OCI-LY3 (cell line): ENCODE measurements around the gene XRCC6.

Source experiments
- H2AFZ ChIP-seq: fragments of 200-600, 300-600 bp; shearing (Covaris generic); 2 replicates; pipeline ENCODE4 v1.6.0; 2014; ENCODE audit warnings: antibody characterized with exemption, low read depth, low read length
- H3K27ac ChIP-seq: fragments of 200-600, 300-600 bp; sonication (generic); 2 replicates; pipeline ENCODE4 v1.5.1; 2014; ENCODE audit warnings: mild to moderate bottlenecking, low read length, moderate library complexity, mixed read lengths
- H3K27me3 ChIP-seq: fragments of 200-600, 300-600 bp; sonication (generic); 2 replicates; pipeline ENCODE4 v1.6.1; 2014; ENCODE audit warnings: low read depth, low read length, mixed read lengths
- H3K36me3 ChIP-seq: fragments of 200-600, 300-600 bp; sonication (generic); replicated peaks from 2 replicates; pipeline ENCODE3; 2014; ENCODE audit warnings: low read depth, low read length, mixed read lengths
- H3K4me1 ChIP-seq: fragments of 300-600, 200-600 bp; sonication (generic); 2 replicates; pipeline ENCODE4 v1.6.1; 2014; ENCODE audit warnings: low read length, mixed read lengths
- H3K4me2 ChIP-seq: fragments of 200-600, 300-600 bp; sonication (generic); 2 replicates; pipeline ENCODE4 v1.6.1; 2014; ENCODE audit warnings: low read length, mixed read lengths
- H3K4me3 ChIP-seq: fragments of 300-600, 200-600 bp; sonication (generic); 2 replicates; pipeline ENCODE4 v1.5.1; 2014; ENCODE audit warnings: antibody characterized with exemption, mild to moderate bottlenecking, low read length, moderate library complexity
- H3K79me2 ChIP-seq: fragments of 300-600, 200-600 bp; shearing (Covaris generic); 2 replicates; pipeline ENCODE4 v1.6.1; 2014; ENCODE audit warnings: mild to moderate bottlenecking, low read length, mixed read lengths
- H3K9ac ChIP-seq: fragments of 300-600, 200-600 bp; shearing (Covaris generic); 2 replicates; pipeline ENCODE4 v1.6.0; 2014; ENCODE audit warnings: mild to moderate bottlenecking, low read length, moderate library complexity
- H3K9me3 ChIP-seq: fragments of 200-600, 300-600 bp; shearing (Covaris generic); 2 replicates; pipeline ENCODE4 v1.6.1; 2014; ENCODE audit warnings: low read length, mixed read lengths; ENCODE audit not compliant: insufficient read depth
- H4K20me1 ChIP-seq: fragments of 200-600, 300-600 bp; sonication (generic); 2 replicates; pipeline ENCODE4 v1.6.1; 2016; ENCODE audit warnings: low read length, mixed read lengths; ENCODE audit not compliant: insufficient read depth
- EZH2phosphoT487 ChIP-seq: fragments of 200-600 bp; shearing (Covaris generic); IDR thresholded peaks from 2 replicates; pipeline ENCODE4 v1.6.1; 2018; ENCODE audit warnings: antibody characterized with exemption, mixed run types, low read depth
- TF ChIP-seq, protein P1 (sequence below): fragments of 200-600, 300-600 bp; sonication (generic); IDR thresholded peaks from 2 replicates; pipeline ENCODE4 v1.5.1; 2014; ENCODE audit warnings: antibody characterized with exemption, low read length, low read depth

The XRCC6 gene

DNA sequence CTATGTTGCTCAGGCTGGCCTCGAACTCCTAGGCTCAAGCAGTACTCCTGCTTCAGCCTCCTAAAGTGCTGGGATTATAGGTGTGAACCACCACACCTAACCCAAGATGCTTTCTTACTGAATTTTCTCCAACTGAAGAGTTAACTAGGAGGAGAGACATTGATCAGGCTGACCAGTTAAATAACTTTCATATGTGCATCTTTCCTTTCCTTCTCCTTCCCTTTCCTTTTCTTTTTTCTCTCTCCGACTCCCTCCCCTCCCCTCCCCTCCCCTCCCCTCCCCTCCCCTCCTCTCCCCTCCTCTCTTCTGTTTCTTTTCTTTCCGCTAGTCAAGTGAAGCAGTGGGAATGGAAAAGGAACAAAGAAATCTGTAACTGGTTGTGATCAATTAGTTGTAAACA, 26.7 kb downstream of the XRCC6 start:
- Histone ChIP-seq H3K36me3 (peaks cover 54% of the 10 kb centered on the region), H3K9ac (no peak overlapping the region), H3K27ac (no peak overlapping the region), H3K79me2 (peaks cover 16% of the 10 kb centered on the region), H3K9me3 (no peaks in the 10 kb centered on the region), H3K4me3 (no peak overlapping the region), H4K20me1 (0 out of 2 replicates have a peak, but pooled peaks cover under 1% of the 10 kb centered on the region), H2AFZ (no peak overlapping the region), H3K4me2 (no peak overlapping the region), H3K27me3 (no peaks in the 10 kb centered on the region), H3K4me1 (no peaks in the 10 kb centered on the region)
- TF ChIP-seq, protein P1, sequence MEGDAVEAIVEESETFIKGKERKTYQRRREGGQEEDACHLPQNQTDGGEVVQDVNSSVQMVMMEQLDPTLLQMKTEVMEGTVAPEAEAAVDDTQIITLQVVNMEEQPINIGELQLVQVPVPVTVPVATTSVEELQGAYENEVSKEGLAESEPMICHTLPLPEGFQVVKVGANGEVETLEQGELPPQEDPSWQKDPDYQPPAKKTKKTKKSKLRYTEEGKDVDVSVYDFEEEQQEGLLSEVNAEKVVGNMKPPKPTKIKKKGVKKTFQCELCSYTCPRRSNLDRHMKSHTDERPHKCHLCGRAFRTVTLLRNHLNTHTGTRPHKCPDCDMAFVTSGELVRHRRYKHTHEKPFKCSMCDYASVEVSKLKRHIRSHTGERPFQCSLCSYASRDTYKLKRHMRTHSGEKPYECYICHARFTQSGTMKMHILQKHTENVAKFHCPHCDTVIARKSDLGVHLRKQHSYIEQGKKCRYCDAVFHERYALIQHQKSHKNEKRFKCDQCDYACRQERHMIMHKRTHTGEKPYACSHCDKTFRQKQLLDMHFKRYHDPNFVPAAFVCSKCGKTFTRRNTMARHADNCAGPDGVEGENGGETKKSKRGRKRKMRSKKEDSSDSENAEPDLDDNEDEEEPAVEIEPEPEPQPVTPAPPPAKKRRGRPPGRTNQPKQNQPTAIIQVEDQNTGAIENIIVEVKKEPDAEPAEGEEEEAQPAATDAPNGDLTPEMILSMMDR = no peak
- TF ChIP-seq EZH2phosphoT487 = no peak

DNA sequence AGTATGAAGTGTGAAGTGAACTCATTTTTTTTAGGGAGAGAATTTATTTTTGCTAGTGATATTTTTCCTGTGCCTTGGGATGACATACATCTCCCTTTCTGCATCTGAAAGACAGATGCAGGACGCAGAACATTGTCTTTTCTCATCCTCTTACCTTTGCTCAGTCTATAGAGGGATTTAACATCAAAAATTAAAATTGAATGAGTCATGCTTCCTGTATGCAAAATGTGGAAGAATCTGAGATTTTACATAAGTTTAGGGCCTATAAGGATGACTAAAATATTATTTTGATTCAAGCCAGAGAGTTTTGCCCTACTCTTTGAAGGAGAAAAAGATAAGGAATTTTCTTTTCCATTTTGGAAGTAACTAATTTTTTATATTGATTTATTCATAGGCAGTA, 27.3 kb downstream of the XRCC6 start:
- TF ChIP-seq EZH2phosphoT487 = no peak
- TF ChIP-seq, protein P1 = no peak

DNA sequence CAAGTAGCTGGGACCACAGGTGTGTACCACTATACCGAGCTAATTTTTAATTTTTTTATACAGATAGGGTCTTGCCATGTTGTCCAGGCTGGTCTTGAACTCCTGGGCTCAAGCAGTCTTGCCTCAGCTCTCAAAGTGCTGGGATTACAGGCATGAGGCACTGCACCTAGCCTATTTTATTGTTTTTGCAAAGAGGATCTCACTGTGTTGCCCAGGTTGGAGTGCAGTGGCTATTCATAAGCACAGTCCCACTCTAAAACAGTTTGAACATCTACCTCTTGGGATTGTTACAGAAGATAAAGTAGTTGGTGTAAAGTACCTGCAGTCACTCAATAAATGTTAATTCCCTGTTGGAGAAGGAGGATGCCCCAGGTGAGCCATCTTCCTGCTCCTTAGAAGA, 29.1 kb downstream of the XRCC6 start:
- Histone ChIP-seq H4K20me1 (no peaks in the 10 kb centered on the region), H3K36me3 (peaks cover 70% of the 10 kb centered on the region)
- TF ChIP-seq EZH2phosphoT487 = no peak
- TF ChIP-seq, protein P1 = no peak

More for the DNA sequence above, 27.3 kb downstream of the XRCC6 start:
- Histone ChIP-seq H3K79me2 (peaks cover 10% of the 10 kb centered on the region; the same call in 1 of the 2 replicates), H3K4me1 (no peaks in the 10 kb centered on the region), H3K9me3 (no peaks in the 10 kb centered on the region), H3K4me3 (no peak overlapping the region), H3K27ac (no peak overlapping the region), H4K20me1 (no peaks in the 10 kb centered on the region), H3K36me3 (peaks cover 57% of the 10 kb centered on the region), H3K9ac (no peak overlapping the region), H3K4me2 (no peak overlapping the region), H2AFZ (no peak overlapping the region), H3K27me3 (no peaks in the 10 kb centered on the region)

DNA sequence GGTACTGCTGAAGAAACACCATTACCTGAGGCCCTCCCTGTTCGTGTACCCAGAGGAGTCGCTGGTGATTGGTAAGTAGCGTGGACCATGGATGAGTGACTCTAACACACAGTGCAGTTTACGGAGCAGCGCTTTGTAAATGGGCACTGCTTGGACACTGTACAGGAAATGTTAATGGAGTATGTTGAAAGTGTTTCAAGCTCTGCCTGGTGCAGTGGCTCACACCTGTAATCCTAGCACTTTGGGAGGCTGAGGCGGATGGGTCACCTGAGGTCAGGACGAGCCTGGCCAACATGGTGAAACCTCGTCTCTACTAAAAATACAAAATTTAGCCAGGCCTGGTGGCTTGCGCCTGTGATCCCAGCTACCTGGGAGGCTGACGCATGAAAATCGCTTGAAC, 29.7 kb downstream of the XRCC6 start:
- Histone ChIP-seq H3K79me2 (peaks cover 14% of the 10 kb centered on the region; the same call in 1 of the 2 replicates), H3K9me3 (no peaks in the 10 kb centered on the region), H3K27me3 (no peaks in the 10 kb centered on the region), H2AFZ (no peak overlapping the region), H3K36me3 (peaks cover 73% of the 10 kb centered on the region), H3K4me1 (no peaks in the 10 kb centered on the region), H3K27ac (no peak overlapping the region), H4K20me1 (no peaks in the 10 kb centered on the region), H3K9ac (no peak overlapping the region), H3K4me3 (no peak overlapping the region), H3K4me2 (no peak overlapping the region)
- no peak for TF ChIP-seq EZH2phosphoT487
- TF ChIP-seq, protein P1 = no peak

More for the DNA sequence above, 29.1 kb downstream of the XRCC6 start:
- no peaks in the 10 kb centered on the region for H3K4me1 ChIP-seq
- no peak overlapping the region for H3K9ac ChIP-seq
- no peaks in the 10 kb centered on the region for H3K9me3 ChIP-seq
- peaks cover 14% of the 10 kb centered on the region; the same call in 1 of the 2 replicates for H3K79me2 ChIP-seq
- H2AFZ ChIP-seq = no peak overlapping the region
- no peak overlapping the region for H3K4me3 ChIP-seq
- no peaks in the 10 kb centered on the region for H3K27me3 ChIP-seq
- no peak overlapping the region for H3K4me2 ChIP-seq
- no peak overlapping the region for H3K27ac ChIP-seq
